SK-N-SH (cell line): ENCODE data around the gene TLR2. TPM values are rescaled to one million over a fixed set of nuclear protein-coding genes. Genes with fewer than 3 reads are reported as not detected.

Source experiments
- CTCF ChIA-PET: fragments of 300-600, 350-600 bp; formaldehyde crosslinking; extraction: SDS; loops from one replicate; lab custom pipeline; 2021; lab: Yijun Ruan, JAX
- POLR2A ChIA-PET: fragments of 350-600 bp; sonication (Branson Sonifier 250); formaldehyde crosslinking; extraction: SDS; loops from one replicate; lab custom pipeline; 2020; ENCODE audit warnings: antibody characterized with exemption, inconsistent platforms; lab: Yijun Ruan, JAX
- DNase-seq: peaks from one replicate; pipeline ENCODE4 v3.0.0; 2012
- H2AFZ ChIP-seq: fragments of 200-600 bp; sonication (generic); 2 replicates; pipeline ENCODE4 v1.8.1; 2016; ENCODE audit warnings: antibody characterized with exemption, mild to moderate bottlenecking, low read depth
- H3F3A ChIP-seq: fragments of 200-600 bp; sonication (generic); replicated peaks from 2 replicates; pipeline ENCODE3; 2016; ENCODE audit warnings: antibody characterized with exemption, mild to moderate bottlenecking; ENCODE audit not compliant: insufficient read depth
- H3K27ac ChIP-seq, 2 experiments: fragments of 200-500 bp in 1 of 2; fragments of 200-600 bp in 1 of 2; sonication (Bioruptor generic) in 1 of 2; sonication (generic), shearing (Covaris generic) in 1 of 2; 2 replicates each; pipeline versions ENCODE4 v1.5.1 to v1.6.1; 2014 to 2016; ENCODE audit warnings: low read depth in 2 of 2, inconsistent platforms in 1 of 2, low read length in 1 of 2, mild to moderate bottlenecking in 1 of 2, mixed read lengths in 1 of 2
- H3K27me3 ChIP-seq: fragments of 200-600 bp; sonication (generic), shearing (Covaris generic); 2 replicates; pipeline ENCODE4 v1.6.1; 2016; ENCODE audit warnings: mixed run types; ENCODE audit not compliant: insufficient read depth
- H3K36me3 ChIP-seq, 2 experiments: fragments of 200-500 bp in 1 of 2; fragments of 200-600 bp in 1 of 2; sonication (Bioruptor generic) in 1 of 2; sonication (generic) in 1 of 2; replicated peaks in 1 of 2; 2 replicates each; pipeline versions ENCODE3 to v1.5.1; 2014 to 2016; ENCODE audit warnings: low read length in 1 of 2, mild to moderate bottlenecking in 1 of 2; ENCODE audit not compliant: insufficient read depth in 2 of 2, control insufficient read depth in 1 of 2
- H3K4me1 ChIP-seq, 2 experiments: fragments of 200-500 bp in 1 of 2; fragments of 200-600 bp in 1 of 2; sonication (Bioruptor generic) in 1 of 2; sonication (generic), shearing (Covaris generic) in 1 of 2; 2 replicates each; pipeline versions ENCODE4 v1.5.1 to v1.6.1; 2014 to 2016; ENCODE audit warnings: low read depth in 1 of 2, low read length in 1 of 2, mixed run types in 1 of 2; ENCODE audit not compliant: insufficient read depth in 2 of 2, control insufficient read depth in 1 of 2
- H3K4me2 ChIP-seq: fragments of 200-600 bp; sonication (generic), shearing (Covaris generic); 2 replicates; pipeline ENCODE4 v1.6.1; 2017; ENCODE audit warnings: mixed run types
- H3K4me3 ChIP-seq, 2 experiments: fragments of 200-500 bp in 1 of 2; fragments of 200-600 bp in 1 of 2; sonication (Bioruptor generic) in 1 of 2; sonication (generic), shearing (Covaris generic) in 1 of 2; 2 replicates each; pipeline versions ENCODE4 v1.5.1 to v1.8.1; 2014 to 2016; ENCODE audit warnings: low read depth in 2 of 2, inconsistent platforms in 1 of 2, low read length in 1 of 2, mild to moderate bottlenecking in 1 of 2, mixed read lengths in 1 of 2, moderate library complexity in 1 of 2
- H3K79me2 ChIP-seq: fragments of 200-600 bp; sonication (generic); 2 replicates; pipeline ENCODE4 v1.8.1; 2017; ENCODE audit warnings: mild to moderate bottlenecking; ENCODE audit not compliant: insufficient read depth
- H3K9ac ChIP-seq: fragments of 200-600 bp; sonication (generic); 2 replicates; pipeline ENCODE4 v1.6.1; 2017; ENCODE audit warnings: mixed run types
- H3K9me2 ChIP-seq: fragments of 200-600 bp; sonication (generic); 2 replicates; pipeline ENCODE4 v1.6.1; 2017; ENCODE audit warnings: mixed run types
- H3K9me3 ChIP-seq: fragments of 200-600 bp; sonication (generic); 2 replicates; pipeline ENCODE4 v1.6.1; 2017; ENCODE audit warnings: mixed run types, mild to moderate bottlenecking, moderate library complexity
- H4K20me1 ChIP-seq: fragments of 200-600 bp; sonication (generic); 2 replicates; pipeline ENCODE4 v1.6.1; 2017; ENCODE audit warnings: mild to moderate bottlenecking, mixed run types; ENCODE audit not compliant: insufficient read depth
- EP300 ChIP-seq, 2 experiments: IDR thresholded peaks; 2 replicates each; pipeline versions ENCODE4 v1.4.0 to v1.6.1; 2012; ENCODE audit warnings: borderline replicate concordance in 1 of 2, low read depth in 1 of 2, low read length in 1 of 2
- FOSL2 ChIP-seq: IDR thresholded peaks from 2 replicates; pipeline ENCODE4 v1.4.0; 2012; ENCODE audit warnings: low read depth, mild to moderate bottlenecking, moderate library complexity, borderline replicate concordance
- FOXJ3 ChIP-seq: sonication (generic); formaldehyde crosslinking; IDR thresholded peaks from 2 replicates; pipeline ENCODE4 v1.5.1; 2020; ENCODE audit warnings: mild to moderate bottlenecking, missing genetic modification reagents
- GABPA ChIP-seq: IDR thresholded peaks from 2 replicates; pipeline ENCODE4 v1.4.0; 2012; ENCODE audit warnings: low read depth, mild to moderate bottlenecking
- JUND ChIP-seq: IDR thresholded peaks from 2 replicates; pipeline ENCODE4 v1.4.0; 2012
- PBX3 ChIP-seq: IDR thresholded peaks from 2 replicates; pipeline ENCODE4; 2012
- RAD21 ChIP-seq: IDR thresholded peaks from 2 replicates; pipeline ENCODE4 v1.6.1; 2012; ENCODE audit warnings: mild to moderate bottlenecking, low read length
- RXRA ChIP-seq: IDR thresholded peaks from 2 replicates; pipeline ENCODE4 v1.4.0; 2012; ENCODE audit warnings: low read depth, mild to moderate bottlenecking, borderline replicate concordance
- TAF1 ChIP-seq: IDR thresholded peaks from 2 replicates; pipeline ENCODE4 v1.6.1; 2012; ENCODE audit warnings: low read depth, mild to moderate bottlenecking, low read length, moderate library complexity, borderline replicate concordance
- USF1 ChIP-seq: IDR thresholded peaks from 2 replicates; pipeline ENCODE4 v1.4.0; 2012; ENCODE audit warnings: low read depth, borderline replicate concordance
- WGBS: methylation state at CpG from one replicate; pipeline ENCODE4 v1.1.6; 2017; ENCODE audit warnings: low lambda C conversion rate; 5-methylcytosine and 5-hydroxymethylcytosine counted together
- polyA plus RNA-seq, 3 experiments: library from polyadenylated mRNA; depleted of rRNA; stranded (reverse); fragments of >200 nt; gene quantifications; 2 replicates each; pipeline ENCODE4 v1.2.3, GENCODE V29; 2012
- TF ChIP-seq, protein P1 (sequence below): fragments of 150-350 bp; IDR thresholded peaks from 2 replicates; pipeline ENCODE4 v1.6.1; 2016; ENCODE audit warnings: mild to moderate bottlenecking, low read depth, low read length
- TF ChIP-seq, protein P2 (sequence below): IDR thresholded peaks from 2 replicates; pipeline ENCODE4 v1.4.0; 2012; ENCODE audit warnings: low read depth, borderline replicate concordance

Gene TLR2
- polyA plus RNA-seq, 1 of the 3 experiments (the other 2 are of a cell fraction), result 0.18 TPM

DNA sequence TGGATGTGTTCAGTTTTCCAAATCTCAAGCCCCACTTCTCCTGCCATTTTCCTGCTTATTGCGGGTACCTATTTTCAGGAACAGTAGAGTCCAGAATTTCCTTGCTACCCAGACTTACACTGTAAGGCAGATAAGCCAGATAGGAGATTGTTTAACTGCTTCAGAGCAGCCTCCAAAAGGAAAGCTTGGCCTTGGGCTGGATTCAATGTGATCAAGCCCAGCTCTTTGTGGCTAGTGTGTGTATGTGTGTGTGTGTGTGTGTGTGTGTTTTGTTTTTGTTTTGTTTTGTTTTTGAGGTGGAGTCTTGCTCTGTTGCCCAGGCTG lies 41.7 kb downstream of the TLR2 start (continued):
- TF ChIP-seq, protein P1, sequence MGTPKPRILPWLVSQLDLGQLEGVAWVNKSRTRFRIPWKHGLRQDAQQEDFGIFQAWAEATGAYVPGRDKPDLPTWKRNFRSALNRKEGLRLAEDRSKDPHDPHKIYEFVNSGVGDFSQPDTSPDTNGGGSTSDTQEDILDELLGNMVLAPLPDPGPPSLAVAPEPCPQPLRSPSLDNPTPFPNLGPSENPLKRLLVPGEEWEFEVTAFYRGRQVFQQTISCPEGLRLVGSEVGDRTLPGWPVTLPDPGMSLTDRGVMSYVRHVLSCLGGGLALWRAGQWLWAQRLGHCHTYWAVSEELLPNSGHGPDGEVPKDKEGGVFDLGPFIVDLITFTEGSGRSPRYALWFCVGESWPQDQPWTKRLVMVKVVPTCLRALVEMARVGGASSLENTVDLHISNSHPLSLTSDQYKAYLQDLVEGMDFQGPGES, result no peak
- no peak for TF ChIP-seq PBX3
- no peak for TF ChIP-seq FOXJ3 (CRISPR knock-in tag)
- no peak for TF ChIP-seq USF1
- TF ChIP-seq EP300 (IDR thresholded peaks at IDR 0.05; ENCODE audit: borderline replicate concordance in 1 of 2, low read depth in 1 of 2, low read length in 1 of 2), result no peak
- TF ChIP-seq GABPA, result no peak
- TF ChIP-seq RAD21, result no peak
- no peak for TF ChIP-seq RXRA
- TF ChIP-seq TAF1, result no peak

- Histone ChIP-seq H3F3A (peaks cover 13% of the 10 kb centered on the region), H3K9me3 (no peaks in the 10 kb centered on the region), H3K27me3 (no peaks in the 10 kb centered on the region), H3K4me3 (no peak overlapping the region), H3K36me3 (no peaks in the 10 kb centered on the region), H3K4me1 (peaks cover 6 to 9% of the 10 kb centered on the region in 2 experiments; a peak in 3 of 4 replicates), H3K9ac (no peak overlapping the region), H3K4me2 (no peak overlapping the region), H3K27ac (no peak overlapping the region), H3K9me2 (no peaks in the 10 kb centered on the region), H2AFZ (no peak overlapping the region), H4K20me1 (no peaks in the 10 kb centered on the region), H3K79me2 (no peaks in the 10 kb centered on the region)
- TF ChIP-seq JUND (no peak), RXRA (no peak), FOSL2 (no peak)
- TF ChIP-seq, protein P2, sequence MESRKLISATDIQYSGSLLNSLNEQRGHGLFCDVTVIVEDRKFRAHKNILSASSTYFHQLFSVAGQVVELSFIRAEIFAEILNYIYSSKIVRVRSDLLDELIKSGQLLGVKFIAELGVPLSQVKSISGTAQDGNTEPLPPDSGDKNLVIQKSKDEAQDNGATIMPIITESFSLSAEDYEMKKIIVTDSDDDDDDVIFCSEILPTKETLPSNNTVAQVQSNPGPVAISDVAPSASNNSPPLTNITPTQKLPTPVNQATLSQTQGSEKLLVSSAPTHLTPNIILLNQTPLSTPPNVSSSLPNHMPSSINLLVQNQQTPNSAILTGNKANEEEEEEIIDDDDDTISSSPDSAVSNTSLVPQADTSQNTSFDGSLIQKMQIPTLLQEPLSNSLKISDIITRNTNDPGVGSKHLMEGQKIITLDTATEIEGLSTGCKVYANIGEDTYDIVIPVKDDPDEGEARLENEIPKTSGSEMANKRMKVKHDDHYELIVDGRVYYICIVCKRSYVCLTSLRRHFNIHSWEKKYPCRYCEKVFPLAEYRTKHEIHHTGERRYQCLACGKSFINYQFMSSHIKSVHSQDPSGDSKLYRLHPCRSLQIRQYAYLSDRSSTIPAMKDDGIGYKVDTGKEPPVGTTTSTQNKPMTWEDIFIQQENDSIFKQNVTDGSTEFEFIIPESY, result no peak
- ChIA-PET POLR2A (no interaction called here), CTCF (interaction anchor here (2.8 kb wide), 1 partner anchor 93 kb away, joined by 7 read pairs; no protein-coding TSS in a partner anchor)
- WGBS, result 93% methylated on average over 5 of the region's 5 CpGs
- DNase-seq, result no peak
Measured at GRCh38 chr4:153728151-153728550, 44.1 kb downstream of the TLR2 start.
